CD4-positive, alpha-beta T cell treated with Interleukin-15 for 1 hour (primary cell): ENCODE data around the gene COL20A1.
"Not testable (repeated sequence)": the region's sequence is repeated elsewhere in the genome, so short reads cannot be mapped to it uniquely, and the experiment has no call there.

Experiments used
- DNase-seq: peaks from one replicate; pipeline ENCODE4 v3.0.0-alpha.2; 2020

The COL20A1 gene

DNA sequence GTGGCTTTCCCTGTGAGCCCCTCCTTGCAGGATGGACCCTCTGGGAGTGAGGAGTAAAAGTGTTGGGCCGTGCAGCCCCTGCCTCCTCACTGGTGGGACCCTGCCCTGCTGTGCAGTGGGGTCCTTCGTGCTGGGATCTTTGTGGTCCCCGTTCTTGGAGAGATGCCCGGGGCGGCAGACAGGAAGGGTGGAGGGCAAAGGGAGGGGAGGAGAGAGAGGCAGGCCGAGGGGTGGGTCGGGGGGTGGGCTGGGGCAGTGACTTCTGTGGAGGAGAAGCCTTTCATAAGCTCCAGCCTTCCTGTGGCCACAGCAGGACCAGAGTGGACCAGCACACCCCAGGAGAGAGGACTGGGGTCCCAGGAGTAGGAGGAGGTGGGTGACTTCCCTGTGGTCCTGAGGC lies at the start of gene COL20A1:
Gene COL20A1 (plus strand): TSS at position 283 of the 400 bp plus-strand sequence. CDS start 1,922 bp downstream, outside the sequence.
- DNase-seq = no peak

DNA sequence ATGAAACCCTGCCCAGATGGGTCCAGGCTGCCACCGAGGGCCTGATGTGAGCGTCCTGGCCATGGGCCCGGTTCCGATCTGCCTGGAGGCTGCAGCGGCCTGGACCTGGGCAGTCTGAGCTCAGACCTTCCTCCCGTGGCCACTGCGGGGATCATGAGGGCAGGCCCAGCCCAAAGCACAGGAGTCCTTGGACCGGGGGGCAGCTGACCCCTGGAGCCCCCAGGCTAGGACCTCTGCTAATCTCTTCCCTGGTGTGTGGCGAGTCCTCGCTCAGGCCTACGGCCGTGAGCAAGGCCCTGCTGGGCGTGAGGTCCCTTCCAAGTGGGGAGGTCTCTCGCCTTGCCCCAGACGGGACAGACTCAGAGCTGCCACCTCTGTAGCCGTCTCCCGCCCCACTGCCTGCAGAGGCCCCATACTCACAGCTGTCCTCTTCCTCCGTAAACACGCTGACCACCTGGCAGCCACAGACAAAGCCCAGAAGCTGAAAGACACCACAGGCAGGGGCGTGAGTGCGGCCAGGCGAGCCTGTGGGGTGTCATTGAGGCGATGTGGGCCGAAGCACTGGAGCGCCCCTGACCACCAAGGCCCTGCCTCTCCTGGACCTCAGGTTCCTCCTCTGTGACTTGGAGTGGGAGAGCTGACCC lies 49.3 kb upstream of the COL20A1 start:
- no peak for DNase-seq

DNA sequence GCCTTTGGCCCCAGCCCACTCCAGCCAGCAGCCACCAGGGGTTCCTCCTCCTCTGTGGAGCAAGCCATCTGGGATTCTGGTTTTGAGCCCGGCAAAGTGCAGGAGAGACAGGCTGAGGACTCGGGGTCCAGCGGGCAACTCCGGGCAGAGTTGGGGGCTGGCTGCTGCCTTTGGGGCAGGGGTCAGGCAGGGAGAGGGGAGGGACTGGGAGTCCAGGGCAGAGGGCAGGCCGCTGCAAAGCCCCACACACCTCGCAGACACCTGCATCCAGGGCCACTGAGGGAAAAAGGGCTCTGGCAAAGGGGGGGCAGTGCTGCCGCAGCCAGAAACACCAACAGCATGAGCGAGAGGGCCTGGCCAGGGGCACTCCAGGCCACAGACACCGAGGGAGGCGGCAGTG lies 48.5 kb upstream of the COL20A1 start:
- DNase-seq = no peak

DNA sequence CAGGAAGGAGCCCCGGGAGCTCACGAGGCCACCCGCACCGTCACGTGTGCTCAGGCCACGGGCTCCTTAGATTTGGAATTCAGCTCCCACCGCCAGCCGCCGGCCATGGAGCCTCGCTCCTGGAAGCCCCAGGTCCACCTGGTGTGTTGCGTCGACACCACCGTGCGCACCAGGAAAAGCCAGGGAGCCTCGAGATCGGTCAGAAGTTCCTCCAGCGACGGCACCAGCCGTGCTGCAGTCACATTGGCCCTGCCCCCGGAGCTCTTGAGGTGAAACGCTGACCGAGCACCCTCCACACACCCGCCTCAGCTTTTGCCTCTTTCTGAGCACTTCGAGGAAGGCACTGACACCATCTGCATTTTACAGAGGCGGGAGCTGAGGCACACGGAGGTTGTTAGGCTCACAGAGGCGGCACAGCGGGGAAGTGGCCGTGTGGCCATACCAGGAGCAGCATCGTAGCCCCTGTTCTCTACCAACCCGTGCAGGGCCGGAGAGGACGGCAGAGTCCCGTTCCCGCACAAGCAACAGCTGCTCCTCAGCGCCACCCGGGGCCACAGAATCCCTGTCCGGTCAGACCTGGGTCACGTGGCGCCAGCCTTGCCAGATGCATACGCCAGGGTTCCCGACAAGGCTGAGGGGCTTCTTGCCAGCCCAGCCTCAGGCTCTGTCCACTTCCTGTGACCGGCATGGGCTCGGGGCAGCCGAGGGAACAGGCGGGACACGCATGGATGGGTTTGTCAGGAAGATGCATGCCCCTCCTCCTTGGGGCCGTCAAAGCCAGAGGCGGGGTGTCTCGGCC lies 46.3 kb upstream of the COL20A1 start:
- no peak for DNase-seq

DNA sequence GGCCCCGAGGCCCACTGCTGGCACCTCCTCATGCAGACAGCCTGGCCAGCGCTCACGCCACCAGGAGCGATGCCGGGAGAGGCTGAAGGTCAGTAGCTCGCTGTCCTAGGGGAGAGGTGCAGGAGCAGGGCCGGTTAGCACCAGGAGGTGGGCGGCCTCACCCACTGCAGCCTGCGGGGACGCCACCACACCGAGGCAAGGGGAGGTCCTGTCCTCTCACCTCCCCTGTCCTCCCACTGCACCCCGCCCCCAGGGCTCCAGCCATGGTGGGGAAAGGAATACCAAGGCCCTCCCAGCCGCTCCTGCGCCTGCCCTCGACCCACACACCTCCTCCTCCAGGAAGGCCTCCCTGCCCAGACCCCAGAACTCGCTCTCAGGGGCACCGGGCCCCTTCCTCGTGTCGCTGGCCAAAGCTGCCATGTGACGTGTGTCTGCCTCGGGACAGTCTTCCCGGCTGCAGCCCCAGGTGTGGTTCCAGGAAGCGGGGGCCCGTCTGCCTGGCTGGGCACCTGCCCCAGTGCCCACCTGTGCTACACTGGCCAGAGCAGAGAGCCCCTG lies 45.2 kb upstream of the COL20A1 start:
- no peak for DNase-seq

DNA sequence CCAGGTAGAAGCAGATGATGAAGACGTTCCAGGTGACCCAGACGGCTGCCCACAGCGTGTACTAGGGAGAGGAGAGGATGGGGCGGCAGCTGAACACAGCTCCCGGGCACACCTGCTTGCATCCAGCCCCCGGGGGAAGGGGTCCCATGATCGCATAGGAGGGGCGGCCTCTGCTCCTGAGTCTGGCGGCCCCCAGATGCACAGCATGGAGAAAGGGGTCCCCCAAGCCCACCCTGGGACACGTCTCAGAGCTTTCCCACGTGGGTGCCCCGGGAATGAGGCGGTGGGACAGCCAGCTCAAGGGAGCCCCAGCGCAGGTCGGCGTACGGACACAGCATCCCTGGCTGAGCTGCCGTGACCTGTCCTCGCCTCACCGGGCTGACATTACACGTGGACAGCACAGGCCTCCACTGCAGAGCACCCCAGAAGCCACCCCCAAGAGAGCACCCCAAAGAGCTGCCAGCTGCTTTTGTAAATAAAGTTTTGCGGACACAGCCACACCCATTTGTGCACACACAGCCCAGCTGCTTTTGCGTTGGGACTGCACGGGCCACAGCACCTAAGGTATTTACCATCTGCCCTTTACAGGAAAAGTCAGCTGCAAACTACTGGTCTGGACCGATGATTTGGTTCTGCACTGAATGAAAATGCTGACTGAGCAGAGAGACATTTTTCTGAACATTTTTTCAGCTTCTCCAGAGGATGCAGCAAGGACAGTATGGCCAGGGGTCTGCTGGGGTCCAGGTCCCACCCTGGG lies 44.0 kb upstream of the COL20A1 start:
- no peak for DNase-seq

DNA sequence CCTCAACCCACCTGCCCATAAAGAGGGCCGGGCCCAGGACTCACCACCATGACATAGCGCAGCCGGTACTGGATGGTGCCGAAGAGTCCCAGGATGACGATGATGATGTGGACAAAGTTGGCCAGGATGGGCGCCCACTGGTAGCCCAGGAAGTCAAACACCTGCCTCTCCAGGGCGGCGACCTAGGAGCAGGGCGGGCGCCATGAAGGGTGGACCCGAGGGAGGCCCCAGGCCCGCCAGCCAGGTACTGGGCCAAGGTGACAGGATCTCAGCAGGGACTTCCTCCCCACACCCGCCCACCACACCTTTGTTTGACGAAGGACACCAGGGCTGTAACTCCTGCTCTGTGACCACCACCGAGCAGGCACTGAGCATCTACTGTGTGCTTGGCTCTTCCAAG lies 43.1 kb upstream of the COL20A1 start:
- DNase-seq = no peak

DNA sequence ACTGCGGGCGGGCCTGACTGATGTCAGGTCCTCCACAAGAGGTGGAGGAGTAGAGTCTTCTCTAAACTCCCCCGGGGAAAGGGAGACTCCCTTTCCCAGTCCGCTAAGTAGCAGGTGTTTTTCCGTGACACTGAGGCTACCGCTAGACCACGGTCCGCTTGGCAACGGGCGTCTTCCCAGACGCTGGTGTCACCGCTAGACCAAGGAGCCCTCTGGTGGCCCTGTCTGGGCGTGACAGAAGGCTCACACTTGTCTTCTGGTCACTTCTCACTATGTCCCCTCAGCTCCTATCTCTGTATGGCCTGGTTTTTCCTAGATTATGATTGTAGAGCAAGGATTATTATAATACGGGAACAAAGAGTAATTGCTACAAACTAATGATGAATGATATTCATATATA lies 41.6 kb upstream of the COL20A1 start:
- DNase-seq = not testable (repeated sequence)

DNA sequence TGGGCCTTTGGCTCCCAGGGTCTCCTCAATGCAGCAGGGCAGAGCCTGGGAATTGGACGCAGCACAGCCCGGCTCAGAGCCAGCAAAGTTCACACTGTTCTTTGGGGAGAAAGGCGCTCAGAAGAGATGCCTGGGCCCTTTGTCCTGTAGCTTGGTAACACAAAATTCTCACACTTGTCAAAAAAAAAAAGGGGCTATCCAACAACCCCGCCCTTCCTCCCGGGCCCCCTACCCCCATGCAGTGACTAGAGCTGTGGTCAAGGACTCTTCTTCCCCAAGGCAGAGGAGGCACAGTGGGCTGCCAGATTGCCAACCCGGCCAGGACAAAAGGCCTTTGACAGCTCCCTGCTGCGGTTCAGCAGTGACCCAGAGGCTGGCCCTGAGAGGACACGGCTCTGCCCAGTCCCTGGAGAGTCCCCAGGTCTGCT lies 40.7 kb upstream of the COL20A1 start:
- no peak for DNase-seq

DNA sequence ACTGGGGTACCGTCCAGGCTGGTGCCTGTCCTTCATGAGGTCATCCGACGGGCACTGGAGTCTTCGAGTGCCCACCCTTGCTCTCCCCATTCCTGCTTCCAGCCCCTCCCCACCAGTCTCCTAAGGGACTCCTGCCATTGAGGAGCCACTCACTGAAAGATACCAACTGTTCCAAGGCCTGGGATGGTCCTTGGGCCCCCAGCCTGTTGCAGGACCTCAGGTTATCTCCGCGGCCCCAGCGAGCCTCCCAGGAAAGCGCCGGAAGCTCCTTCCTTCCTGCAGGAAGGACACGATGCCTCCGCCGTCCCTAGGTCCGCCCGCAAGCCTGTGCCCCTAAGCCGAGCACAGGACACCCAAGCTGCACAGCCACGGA lies 39.9 kb upstream of the COL20A1 start:
- no peak for DNase-seq

DNA sequence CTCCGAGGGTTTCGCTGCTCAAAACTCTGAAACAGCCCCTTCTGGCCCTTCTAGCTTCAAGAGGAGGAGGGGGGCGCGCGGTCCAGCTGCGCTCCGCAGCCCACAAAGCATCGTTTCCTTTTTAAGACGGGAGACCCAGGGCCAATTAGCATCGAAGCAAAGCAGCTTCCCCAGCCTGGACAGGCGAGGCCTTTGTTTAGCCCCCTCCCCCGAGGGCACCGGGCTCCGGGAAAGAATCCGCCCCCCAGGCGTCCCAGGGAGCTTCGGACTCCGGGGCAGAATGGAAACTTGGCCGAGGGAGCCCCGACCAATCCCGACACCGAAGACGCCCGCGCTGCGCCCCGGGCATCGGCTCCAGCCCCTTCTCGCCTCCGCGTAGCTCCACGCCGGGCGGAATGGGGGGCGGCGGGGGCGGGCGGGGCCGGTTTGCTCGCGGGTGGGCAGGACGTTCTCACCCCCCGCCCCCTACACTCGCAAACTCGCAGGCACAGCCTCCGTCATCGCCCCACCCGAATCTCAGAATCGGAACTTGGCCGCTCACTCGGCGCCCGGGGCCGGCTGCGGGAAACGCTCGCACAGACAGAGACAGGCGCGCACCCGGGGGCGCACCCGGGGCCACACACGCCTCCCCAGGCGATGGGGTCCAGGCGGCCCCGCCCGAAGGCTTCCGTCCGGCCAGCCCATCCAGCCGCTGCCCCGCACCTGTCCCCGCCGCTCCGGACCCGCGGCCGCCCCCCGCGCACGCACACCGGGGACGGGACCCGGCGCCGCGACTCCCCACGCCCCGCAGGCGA lies 39.4 kb upstream of the COL20A1 start:
- no peak for DNase-seq

DNA sequence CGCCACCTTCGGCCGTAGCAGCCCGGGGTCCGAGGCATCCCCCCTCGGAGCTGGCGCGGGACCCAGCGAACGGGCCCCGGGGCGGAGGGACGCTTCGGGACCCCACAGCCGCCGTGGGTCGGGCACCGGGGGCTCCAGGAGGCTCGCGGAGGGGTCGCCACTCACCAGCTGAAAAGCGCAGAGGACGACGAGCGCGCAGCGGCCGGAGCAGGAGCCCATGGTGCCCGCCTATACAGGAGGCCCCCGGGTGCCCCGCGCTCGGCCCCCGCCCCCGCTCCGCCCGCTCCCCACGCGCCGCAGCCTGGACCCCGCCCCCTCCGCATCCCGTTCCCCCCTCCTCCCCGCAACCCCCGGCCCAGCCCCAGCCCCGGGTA lies 38.8 kb upstream of the COL20A1 start, which contains the start of gene NKAIN4:
Gene NKAIN4 (minus strand): TSS at position 232 of the 374 bp plus-strand sequence. CDS start 13 bp downstream, at position 219.
- no peak for DNase-seq

DNA sequence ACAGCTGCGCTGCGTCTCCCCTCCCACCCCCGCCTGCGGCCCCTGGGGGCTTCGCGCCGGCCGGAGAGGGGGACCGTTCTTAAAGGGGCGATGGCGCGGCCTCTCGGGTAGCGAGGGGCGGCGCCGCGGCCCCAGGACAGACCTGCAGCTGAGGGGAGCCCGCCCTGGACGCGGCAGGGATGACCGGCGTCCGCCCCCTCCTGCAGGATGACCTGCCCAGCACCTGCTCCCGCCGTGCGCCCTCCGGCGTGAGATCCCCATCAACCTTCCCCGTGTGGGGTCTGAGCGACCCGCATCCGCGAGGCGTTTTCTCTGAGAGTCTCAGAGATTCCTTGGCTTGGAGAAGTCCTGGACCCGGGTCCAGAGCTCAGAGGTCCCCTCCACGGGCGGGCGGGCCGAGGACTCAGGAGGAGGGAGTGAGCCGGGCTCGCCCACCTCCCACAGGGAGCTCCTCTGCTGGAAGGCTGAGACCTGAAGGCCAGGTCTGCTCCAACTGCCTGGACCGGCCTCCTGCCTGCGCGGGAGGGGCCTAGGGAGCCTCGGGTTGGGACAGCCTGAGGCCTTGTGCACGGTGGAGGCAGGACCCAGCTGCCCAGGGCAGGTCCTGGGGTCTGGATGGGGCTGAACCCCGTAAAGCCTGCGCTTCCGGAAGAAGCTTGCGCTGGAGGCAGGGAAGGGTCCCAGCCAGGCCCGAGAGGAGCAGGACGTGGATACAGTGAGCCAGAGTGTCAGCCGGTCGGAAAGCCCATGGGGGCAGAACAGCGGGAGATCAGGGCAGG lies 38.2 kb upstream of the COL20A1 start:
- DNase-seq = no peak

DNA sequence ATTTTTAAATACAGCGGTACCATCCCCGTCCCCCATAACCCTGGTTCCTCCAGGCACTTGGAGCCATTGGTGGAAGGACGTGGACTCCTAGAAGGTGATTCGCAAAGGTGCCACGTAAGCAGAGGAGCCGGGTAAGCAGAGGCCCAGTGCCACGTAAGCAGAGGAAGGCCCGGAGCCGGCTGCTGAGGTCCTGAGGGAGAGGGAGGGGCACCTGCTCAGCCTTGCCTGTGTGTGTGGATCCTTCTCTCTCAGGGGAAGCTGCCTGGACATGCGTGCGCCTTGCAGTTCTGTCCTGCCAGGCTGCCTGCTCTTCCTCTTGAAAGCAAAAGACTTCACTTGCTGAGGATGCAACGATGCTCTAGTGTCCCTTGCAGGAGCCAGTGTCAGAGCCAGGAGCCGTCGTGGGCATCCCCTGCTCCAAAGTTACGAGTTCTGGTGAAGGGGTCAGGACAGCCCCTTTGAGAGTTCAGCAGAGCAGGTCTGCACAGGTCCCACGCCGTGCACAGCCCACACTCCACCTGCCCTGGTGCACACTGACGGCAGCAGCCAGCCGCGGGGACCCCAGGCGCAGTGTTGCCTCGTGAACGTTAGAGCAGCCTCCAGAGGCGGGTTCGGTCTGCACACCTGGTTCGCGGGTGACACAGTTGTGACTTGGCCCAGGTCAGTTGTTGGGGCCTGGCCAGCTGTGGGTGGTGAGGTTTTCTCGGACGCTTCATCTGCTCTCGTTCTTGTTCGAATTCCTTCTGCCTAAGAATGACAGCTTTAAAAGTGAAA lies 36.9 kb upstream of the COL20A1 start:
- DNase-seq = no peak

DNA sequence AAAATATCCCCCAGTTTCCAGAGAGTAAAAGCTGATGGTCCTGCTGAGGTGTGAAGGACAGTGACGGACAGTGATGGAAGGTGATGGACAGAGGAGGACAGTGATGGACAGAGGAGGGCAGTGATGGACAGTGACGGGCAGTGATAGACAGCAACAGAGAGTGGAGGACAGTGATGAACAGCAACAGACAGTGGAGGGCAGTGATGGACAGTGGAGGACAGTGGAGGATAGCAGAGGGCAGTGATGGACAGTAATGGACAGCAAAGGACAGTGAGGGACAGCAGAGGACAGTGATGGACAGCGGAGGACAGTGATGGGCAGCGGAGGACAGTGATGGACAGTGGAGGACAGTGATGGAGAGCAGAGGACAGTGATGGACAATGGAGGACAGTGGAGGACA lies 36.0 kb upstream of the COL20A1 start:
- no peak for DNase-seq

DNA sequence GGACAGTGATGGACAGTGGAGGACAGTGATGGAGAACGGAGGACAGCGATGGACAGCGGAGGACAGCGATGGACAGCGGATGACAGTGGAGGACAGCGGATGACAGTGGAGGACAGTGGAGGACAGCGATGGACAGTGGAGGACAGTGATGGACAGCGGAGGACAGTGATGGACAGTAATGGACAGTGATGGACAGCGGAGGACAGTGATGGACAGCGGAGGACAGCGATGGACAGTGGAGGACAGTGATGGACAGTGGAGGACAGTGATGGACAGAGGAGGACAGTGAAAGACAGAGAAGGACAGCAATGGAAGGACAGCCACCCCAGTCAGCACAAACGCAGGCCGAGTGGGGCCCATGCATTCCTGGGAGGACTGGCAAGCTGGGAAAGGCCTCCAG lies 35.4 kb upstream of the COL20A1 start:
- no peak for DNase-seq

DNA sequence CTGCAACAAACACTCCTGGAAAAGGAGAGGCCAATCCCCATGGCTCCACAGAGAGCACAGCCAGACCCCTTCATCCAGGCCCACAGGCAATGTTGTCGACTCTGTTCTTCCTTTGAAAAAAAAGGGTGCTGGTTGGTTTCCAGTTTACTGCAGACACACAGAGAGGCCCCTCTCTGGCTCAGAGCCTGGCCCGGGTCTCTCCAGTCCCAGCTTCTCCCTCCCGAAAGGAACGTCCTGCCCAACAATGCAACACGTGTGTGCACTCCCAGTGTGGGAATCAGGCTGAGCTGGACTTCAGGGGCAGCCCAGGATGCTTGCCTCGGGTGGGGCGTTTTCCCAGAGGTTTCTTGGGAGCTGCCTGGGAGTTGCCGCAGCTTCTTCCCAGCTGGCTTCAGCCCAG lies 34.2 kb upstream of the COL20A1 start:
- no peak for DNase-seq

DNA sequence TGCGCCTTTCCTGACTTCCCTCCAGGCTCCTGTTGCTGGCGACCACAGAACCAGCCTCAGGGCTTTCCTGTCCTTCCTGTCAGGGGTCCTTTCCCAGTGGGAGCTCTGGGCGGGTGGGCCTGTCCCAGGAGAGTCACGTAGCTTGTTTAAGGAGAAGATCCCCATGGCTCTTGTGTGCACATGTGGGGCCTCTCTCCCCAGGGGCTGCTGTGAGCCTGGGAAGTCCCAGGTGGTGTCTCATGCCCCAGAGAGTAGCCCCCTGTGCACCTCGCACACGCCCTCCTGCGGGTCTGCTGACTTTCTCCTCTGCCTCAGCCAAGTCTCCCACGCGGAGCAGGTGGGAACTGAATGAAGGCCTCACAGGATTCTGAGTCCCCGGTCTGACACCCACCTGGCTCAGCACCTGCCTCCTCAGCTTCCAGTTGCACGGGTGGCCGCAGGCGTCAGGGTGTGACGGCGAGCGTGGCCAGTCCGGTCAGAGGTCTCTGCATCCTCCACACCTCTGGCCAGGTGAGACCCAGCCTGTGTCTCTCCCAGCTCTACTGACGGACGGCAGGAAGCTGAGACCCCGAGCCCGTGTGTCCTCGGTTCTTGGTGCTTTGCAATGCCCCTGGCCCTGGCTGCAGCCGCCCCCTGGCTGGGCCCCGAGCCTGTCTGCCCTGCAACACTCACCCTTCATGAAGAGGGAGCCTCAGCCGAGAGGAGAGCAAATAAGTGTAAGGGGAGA lies 33.1 kb upstream of the COL20A1 start:
- DNase-seq = no peak

DNA sequence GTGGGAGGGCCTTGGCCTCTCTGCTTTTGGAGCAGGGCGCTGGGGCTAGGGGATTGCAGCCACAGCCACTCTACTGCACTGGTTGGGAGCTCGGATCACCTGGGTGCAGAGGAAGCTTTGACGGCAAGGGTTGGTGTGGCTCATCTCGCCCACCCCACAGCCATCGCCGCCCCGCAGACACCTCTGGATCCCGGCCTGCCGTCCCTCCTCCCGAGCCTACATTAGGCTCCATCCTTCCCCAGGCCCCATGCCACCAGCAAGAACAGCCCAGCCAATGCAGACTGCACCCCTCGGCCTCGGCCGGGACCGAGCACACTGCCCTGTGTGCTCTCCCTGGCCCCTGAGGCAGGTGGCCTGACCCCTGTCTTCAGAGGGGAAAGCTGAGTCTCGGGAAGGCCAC lies 32.5 kb upstream of the COL20A1 start:
- no peak for DNase-seq
